HCT116 (cell line): ENCODE results near the gene NECTIN4. TPM values are rescaled to one million over a fixed set of nuclear protein-coding genes. Genes with fewer than 3 reads are reported as not detected.
A peak's percentile ranks its signal among the peaks of the same experiment; 100 is the strongest.

Experiments used
- ATAC-seq: fragments of 200-7000 bp; cut with Tn5 transposase; 2 replicates; pipeline ENCODE4 v1.9.1; 2020; ENCODE audit warnings: mild to moderate bottlenecking, moderate library complexity
- BruUV-seq: library from RNA; stranded (reverse); fragments of 400-500 nt; replicated peaks from 2 replicates; lab custom pipeline; 2021; lab: Mats Ljungman, UMichigan
- CTCF ChIA-PET: fragments of 300-600 bp; sonication (Branson Sonifier 250); formaldehyde crosslinking; loops from one replicate; lab custom pipeline; 2021; ENCODE audit warnings: antibody characterized with exemption; lab: Charles Lee
- POLR2A ChIA-PET: fragments of 300-600, 350-600 bp; sonication (Branson Sonifier 250); formaldehyde crosslinking; loops from one replicate; lab custom pipeline; 2021; ENCODE audit warnings: antibody characterized with exemption; lab: Charles Lee
- RAD21 ChIA-PET, 2 experiments: fragments of 300-600 bp; sonication (Branson Sonifier 250); formaldehyde crosslinking; loops; one replicate each; lab custom pipeline; 2023; ENCODE audit warnings: low total read pairs in 2 of 2; ENCODE audit not compliant: uncharacterized antibody in 2 of 2, unreplicated experiment in 2 of 2, low non-redundant PET in 1 of 2; lab: Charles Lee
- DNase-seq: peaks from one replicate; pipeline ENCODE4 v3.0.0-alpha.2; 2010; ENCODE audit warnings: low read depth, low spot score
- H2AFZ ChIP-seq: fragments of 200-600 bp; shearing (Covaris generic), sonication (generic); 2 replicates; pipeline ENCODE4 v1.6.1; 2017; ENCODE audit warnings: low read depth, mixed run types, mixed read lengths, antibody characterized with exemption, low read length; ENCODE audit not compliant: poor library complexity, severe bottlenecking
- H3K27ac ChIP-seq: 2 replicates; pipeline ENCODE4 v1.5.1; 2012; ENCODE audit warnings: low read depth, low read length
- H3K27me3 ChIP-seq: fragments of 200-600 bp; sonication (generic); 2 replicates; pipeline ENCODE4 v1.6.1; 2016; ENCODE audit warnings: mixed run types, low read length, mixed read lengths; ENCODE audit not compliant: insufficient read depth
- H3K36me3 ChIP-seq, 2 experiments: fragments of 200-500 bp in 1 of 2; fragments of 200-600 bp in 1 of 2; sonication (Bioruptor generic) in 1 of 2; sonication (generic) in 1 of 2; 2 replicates each; pipeline versions ENCODE4 v1.5.1 to v1.6.1; 2014 to 2016; ENCODE audit warnings: low read length in 2 of 2, inconsistent platforms in 1 of 2, mixed read lengths in 1 of 2, mixed run types in 1 of 2; ENCODE audit not compliant: insufficient read depth in 2 of 2, control insufficient read depth in 1 of 2
- H3K4me1 ChIP-seq, 2 experiments: fragments of 200-600 bp in 1 of 2; sonication (generic) in 1 of 2; 2 replicates each; pipeline versions ENCODE4 v1.5.1 to v1.6.1; 2012 to 2017; ENCODE audit warnings: low read length in 2 of 2, inconsistent platforms in 1 of 2, mild to moderate bottlenecking in 1 of 2, mixed read lengths in 1 of 2, mixed run types in 1 of 2, moderate library complexity in 1 of 2; ENCODE audit not compliant: insufficient read depth in 2 of 2, control insufficient read depth in 1 of 2
- H3K4me2 ChIP-seq: fragments of 200-600 bp; sonication (generic); 2 replicates; pipeline ENCODE4 v1.6.1; 2017; ENCODE audit warnings: mixed run types, low read length, mixed read lengths
- H3K4me3 ChIP-seq, 2 experiments: fragments of 200-600 bp in 1 of 2; sonication (generic) in 1 of 2; replicated peaks in 1 of 2; 2 replicates each; pipeline ENCODE4 v1.5.1; 2011 to 2016; ENCODE audit warnings: low read length in 2 of 2, control low read depth in 1 of 2, low read depth in 1 of 2, mild to moderate bottlenecking in 1 of 2, mixed read lengths in 1 of 2, mixed run types in 1 of 2
- H3K79me2 ChIP-seq: fragments of 200-600 bp; sonication (generic); 2 replicates; pipeline ENCODE4 v1.6.1; 2017; ENCODE audit warnings: mild to moderate bottlenecking, mixed run types, low read length, moderate library complexity, mixed read lengths; ENCODE audit not compliant: insufficient read depth
- H3K9ac ChIP-seq: fragments of 200-600 bp; sonication (generic); 2 replicates; pipeline ENCODE4 v1.6.1; 2016; ENCODE audit warnings: low read length, mixed read lengths
- H3K9me2 ChIP-seq: fragments of 200-600 bp; sonication (generic), shearing (Covaris generic); 2 replicates; pipeline ENCODE4 v1.6.1; 2017; ENCODE audit warnings: mixed run types, mild to moderate bottlenecking, moderate library complexity; ENCODE audit not compliant: insufficient read depth
- H3K9me3 ChIP-seq, 2 experiments: fragments of 200-500 bp in 1 of 2; fragments of 200-600 bp in 1 of 2; sonication (Bioruptor generic) in 1 of 2; sonication (generic) in 1 of 2; 2 replicates each; pipeline ENCODE4 v1.6.1; 2014 to 2017; ENCODE audit warnings: low read length in 2 of 2, mixed read lengths in 2 of 2, inconsistent platforms in 1 of 2, low read depth in 1 of 2, mild to moderate bottlenecking in 1 of 2, mixed run types in 1 of 2, moderate library complexity in 1 of 2; ENCODE audit not compliant: control insufficient read depth in 1 of 2, insufficient read depth in 1 of 2
- H4K20me1 ChIP-seq: fragments of 200-600 bp; sonication (generic), shearing (Covaris generic); 2 replicates; pipeline ENCODE4 v1.6.1; 2017; ENCODE audit warnings: mixed run types, mild to moderate bottlenecking, moderate library complexity; ENCODE audit not compliant: insufficient read depth
- CBX3 ChIP-seq: IDR thresholded peaks from 2 replicates; pipeline ENCODE4 v1.6.1; 2012; ENCODE audit warnings: low read depth
- FOSL1 ChIP-seq: IDR thresholded peaks from 2 replicates; pipeline ENCODE4 v1.6.1; 2012; ENCODE audit warnings: low read depth
- JUND ChIP-seq: IDR thresholded peaks from 2 replicates; pipeline ENCODE4 v1.6.1; 2012
- RAD21 ChIP-seq: IDR thresholded peaks from 2 replicates; pipeline ENCODE4 v1.6.1; 2012; ENCODE audit warnings: low read depth, mild to moderate bottlenecking
- SIN3A ChIP-seq: IDR thresholded peaks from 2 replicates; pipeline ENCODE4 v1.6.1; 2012; ENCODE audit warnings: low read depth
- ZFX ChIP-seq: fragments of 450-650 bp; IDR thresholded peaks from 2 replicates; pipeline ENCODE4 v1.6.1; 2017
- intact Hi-C: fragments of 100-400 bp; cut with micrococcal nuclease; formaldehyde crosslinking; loops from 2 replicates; pipeline ENCODE4 v1.10.0; 2022
- total RNA-seq: library from RNA; stranded (reverse); gene quantifications from one replicate; pipeline ENCODE4 v1.2.1, GENCODE V29; 2021; ENCODE audit not compliant: unreplicated experiment
- TF ChIP-seq, protein P1 (sequence below): IDR thresholded peaks from 2 replicates; pipeline ENCODE4 v1.6.1; 2012
- TF ChIP-seq, protein P2 (sequence below): IDR thresholded peaks from 2 replicates; pipeline ENCODE4 v1.6.1; 2011; ENCODE audit warnings: mild to moderate bottlenecking, low read length, moderate library complexity; ENCODE audit not compliant: insufficient replicate concordance; ENCODE audit errors: extremely low read depth
- TF ChIP-seq, protein P3 (sequence below): IDR thresholded peaks from 2 replicates; pipeline ENCODE4 v1.6.1; 2012

NECTIN4 gene
- total RNA-seq, 1 experiment from 2014 or later: 3.3 TPM

GRCh38 chr1:161021970-161022353 is 67.4 kb downstream of the NECTIN4 start:
- Histone ChIP-seq H3K27ac (peak overlapping the region; percentile 68), H3K36me3 (peaks cover 0 to 2% of the 10 kb centered on the region in 2 experiments; a peak in 1 of 4 replicates)
- TF ChIP-seq, protein P1, sequence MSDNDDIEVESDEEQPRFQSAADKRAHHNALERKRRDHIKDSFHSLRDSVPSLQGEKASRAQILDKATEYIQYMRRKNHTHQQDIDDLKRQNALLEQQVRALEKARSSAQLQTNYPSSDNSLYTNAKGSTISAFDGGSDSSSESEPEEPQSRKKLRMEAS: no peak
- TF ChIP-seq ZFX: no peak
- TF ChIP-seq FOSL1: peak; percentile 20; the same call in 1 of the 2 replicates
- no peak for TF ChIP-seq SIN3A
- no peak for TF ChIP-seq RAD21
- TF ChIP-seq JUND: 0 out of 2 replicates have a peak, but pooled peaks have one; percentile 6
- TF ChIP-seq, protein P2, sequence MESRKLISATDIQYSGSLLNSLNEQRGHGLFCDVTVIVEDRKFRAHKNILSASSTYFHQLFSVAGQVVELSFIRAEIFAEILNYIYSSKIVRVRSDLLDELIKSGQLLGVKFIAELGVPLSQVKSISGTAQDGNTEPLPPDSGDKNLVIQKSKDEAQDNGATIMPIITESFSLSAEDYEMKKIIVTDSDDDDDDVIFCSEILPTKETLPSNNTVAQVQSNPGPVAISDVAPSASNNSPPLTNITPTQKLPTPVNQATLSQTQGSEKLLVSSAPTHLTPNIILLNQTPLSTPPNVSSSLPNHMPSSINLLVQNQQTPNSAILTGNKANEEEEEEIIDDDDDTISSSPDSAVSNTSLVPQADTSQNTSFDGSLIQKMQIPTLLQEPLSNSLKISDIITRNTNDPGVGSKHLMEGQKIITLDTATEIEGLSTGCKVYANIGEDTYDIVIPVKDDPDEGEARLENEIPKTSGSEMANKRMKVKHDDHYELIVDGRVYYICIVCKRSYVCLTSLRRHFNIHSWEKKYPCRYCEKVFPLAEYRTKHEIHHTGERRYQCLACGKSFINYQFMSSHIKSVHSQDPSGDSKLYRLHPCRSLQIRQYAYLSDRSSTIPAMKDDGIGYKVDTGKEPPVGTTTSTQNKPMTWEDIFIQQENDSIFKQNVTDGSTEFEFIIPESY: no peak
- TF ChIP-seq CBX3: no peak
- TF ChIP-seq, protein P3, sequence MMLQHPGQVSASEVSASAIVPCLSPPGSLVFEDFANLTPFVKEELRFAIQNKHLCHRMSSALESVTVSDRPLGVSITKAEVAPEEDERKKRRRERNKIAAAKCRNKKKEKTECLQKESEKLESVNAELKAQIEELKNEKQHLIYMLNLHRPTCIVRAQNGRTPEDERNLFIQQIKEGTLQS: no peak
- TF ChIP-seq, all 23 proteins: peak for 2
- CTCF ChIA-PET: interaction anchor here (0.6 to 3.0 kb wide), 5 partner anchors 17 to 28 kb away, joined by 3 to 19 read pairs (median 5); partner anchors contain the start of gene TSTD1
- POLR2A ChIA-PET: interaction anchor here (1.2 to 3.0 kb wide), 8 partner anchors 10 to 94 kb away, joined by 4 to 24 read pairs (median 16); partner anchors contain the start of genes TSTD1 and USF1
- no TSS peak for BruUV-seq
- intact Hi-C loops: loop anchor here (1.0 to 5.0 kb wide), 3 partner anchors 75 to 130 kb away; partner anchors contain the start of genes KLHDC9, NIT1, PFDN2 and UFC1
- Histone ChIP-seq H4K20me1 (0 out of 2 replicates have a peak, but pooled peaks cover 5% of the 10 kb centered on the region), H3K9me2 (no peaks in the 10 kb centered on the region), H3K4me1 (peaks cover 18 to 49% of the 10 kb centered on the region in 2 experiments), H3K9me3 (no peaks in the 10 kb centered on the region), H3K4me2 (peak overlapping the region; percentile 77), H2AFZ (no peak overlapping the region), H3K4me3 (peak overlapping the region; percentile 67 to 96), H3K9ac (peak overlapping the region; percentile 98), H3K27me3 (no peaks in the 10 kb centered on the region), H3K79me2 (peaks cover 39% of the 10 kb centered on the region)
- DNase-seq (no peak), ATAC-seq (no peak)
- RAD21 ChIA-PET: no interaction called here
